HG03196 (cell line): ENCODE results near the gene FAM241B.

Source experiments
- ATAC-seq: cut with Tn5 transposase; IDR thresholded peaks from one replicate; pipeline ENCODE4 v1.9.1; 2021; ENCODE audit not compliant: unreplicated experiment

Gene FAM241B, protein sequence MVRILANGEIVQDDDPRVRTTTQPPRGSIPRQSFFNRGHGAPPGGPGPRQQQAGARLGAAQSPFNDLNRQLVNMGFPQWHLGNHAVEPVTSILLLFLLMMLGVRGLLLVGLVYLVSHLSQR

GRCh38 chr10:69629897-69630650 lies at the start of gene FAM241B:
FAM241B (plus strand) TSS chr10:69630247; CDS start chr10:69631744, 1,497 bp downstream.
- ATAC-seq = no peak

DNA sequence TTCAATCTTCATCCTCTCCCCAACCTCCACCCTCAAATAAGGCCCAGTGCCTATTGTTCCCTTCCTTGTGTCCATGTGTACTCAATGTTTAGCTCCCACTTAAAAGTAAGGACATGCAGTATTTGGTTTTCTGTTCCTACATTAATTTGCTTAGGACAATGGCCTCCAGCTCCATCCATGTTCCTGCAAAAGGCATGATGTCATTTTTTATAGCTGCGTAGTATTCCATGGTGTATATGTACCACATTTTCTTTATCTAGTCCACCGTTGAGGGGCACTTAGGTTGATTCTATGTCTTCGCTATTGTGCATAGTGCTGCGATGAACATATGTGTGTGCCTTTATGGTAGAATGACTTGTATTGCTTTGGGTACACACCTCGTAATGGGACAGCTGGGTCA lies 49.6 kb upstream of the FAM241B start:
- no peak for ATAC-seq

GRCh38 chr10:69583106-69583505 lies 46.9 kb upstream of the FAM241B start:
- no peak for ATAC-seq

DNA sequence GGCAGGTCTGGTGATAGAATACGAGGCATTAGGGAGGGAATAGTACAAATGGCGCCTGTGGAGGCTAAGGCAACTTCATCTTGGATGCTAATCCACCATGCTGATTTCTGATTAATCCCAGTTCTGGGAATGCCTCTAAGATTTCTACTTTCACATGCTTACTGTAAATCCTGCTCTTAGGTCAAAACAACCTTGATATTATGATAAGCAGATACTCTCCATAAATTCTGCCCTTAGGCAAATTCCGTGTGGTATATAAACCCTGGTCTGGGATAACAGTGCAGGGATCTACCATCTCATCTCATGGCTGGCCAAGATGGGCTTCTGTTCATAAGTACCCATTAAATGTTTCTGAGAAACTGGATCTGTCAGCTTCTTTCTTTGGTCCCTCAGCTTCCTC lies 45.4 kb upstream of the FAM241B start:
- ATAC-seq = no peak

DNA sequence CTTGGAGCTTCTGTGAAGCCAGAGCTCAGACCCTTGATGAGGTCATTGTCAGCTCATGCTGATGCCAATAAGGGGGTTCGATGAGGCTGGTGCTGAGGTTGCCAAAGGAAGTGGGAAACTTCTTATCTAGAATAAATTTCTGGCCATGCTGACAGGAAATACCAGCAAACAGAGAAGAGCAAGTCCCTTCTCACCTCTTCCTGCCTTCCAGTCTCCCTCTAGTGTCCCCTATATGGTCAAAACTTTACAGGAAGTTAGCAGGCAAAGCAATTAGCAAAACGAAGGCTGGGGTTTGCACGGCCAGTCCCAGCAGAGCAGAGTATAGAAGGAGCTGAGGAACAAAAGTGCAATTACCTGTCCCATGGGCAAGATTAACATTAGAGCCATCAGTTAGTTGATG lies 41.7 kb upstream of the FAM241B start:
- ATAC-seq = no peak

- ATAC-seq = no peak
Observed at GRCh38 chr10:69600761-69601330, 29.2 kb upstream of the FAM241B start.

- ATAC-seq = no peak
Observed at GRCh38 chr10:69609077-69609476, 21.0 kb upstream of the FAM241B start.

DNA sequence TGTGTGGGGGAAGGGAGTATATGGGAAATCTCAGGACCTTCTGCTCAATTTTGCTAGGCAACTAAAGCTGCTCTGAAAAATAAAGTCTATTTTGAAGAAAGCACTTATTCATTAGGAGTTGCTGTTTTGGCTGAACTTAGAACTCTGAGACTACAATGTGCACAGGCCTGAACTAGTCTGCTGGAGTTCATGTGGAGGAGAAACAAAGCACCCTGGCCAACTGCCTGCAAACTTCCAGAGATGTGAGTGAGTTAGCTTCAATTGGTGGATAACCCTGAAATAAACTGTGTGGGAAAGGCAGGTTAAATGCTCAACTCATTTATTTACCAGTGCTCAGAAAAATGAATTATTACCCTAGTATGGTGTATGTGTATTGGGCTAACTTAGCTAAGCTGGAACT lies 17.3 kb upstream of the FAM241B start:
- no peak for ATAC-seq

DNA sequence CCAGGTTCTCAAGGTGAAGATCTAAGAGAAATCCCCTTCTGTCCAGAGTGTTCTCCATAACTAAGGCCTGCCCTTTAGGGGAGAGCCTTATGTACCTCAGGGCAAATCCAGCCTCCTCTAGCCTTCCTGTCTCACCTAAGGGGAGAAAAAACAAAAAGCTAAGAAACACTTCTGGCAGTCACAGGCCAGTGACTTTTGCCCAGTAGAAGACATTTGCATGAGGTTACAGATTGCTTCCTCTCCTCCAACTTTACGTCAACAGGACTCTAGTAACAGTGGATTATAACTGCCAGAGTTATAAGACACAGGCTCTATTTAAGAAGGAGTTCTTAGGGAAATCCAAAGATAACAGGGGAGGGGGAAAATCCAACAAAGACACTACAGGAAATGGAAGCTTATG lies 15.9 kb upstream of the FAM241B start:
- ATAC-seq = no peak

GRCh38 chr10:69616358-69616757 lies 13.7 kb upstream of the FAM241B start:
- ATAC-seq = no peak

DNA sequence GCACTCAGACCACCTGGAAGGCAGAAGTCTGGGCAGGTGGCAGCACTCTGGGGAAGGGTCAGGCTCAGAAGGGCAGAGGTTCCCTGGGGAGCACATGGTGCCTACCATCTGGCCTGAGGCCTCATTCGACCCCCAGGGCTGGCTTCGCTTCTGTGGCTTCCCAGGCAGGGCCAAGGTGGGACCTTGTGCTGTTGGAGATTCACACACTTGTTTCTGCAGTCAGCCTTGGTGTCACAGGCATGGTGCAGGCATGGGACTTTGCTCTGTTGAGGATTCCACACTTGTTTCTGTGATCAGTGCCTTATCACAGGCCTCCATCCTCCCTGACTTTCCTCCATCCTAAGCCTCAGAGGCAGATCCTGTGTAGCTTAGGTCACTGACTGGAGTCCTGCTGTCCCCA lies 11.3 kb upstream of the FAM241B start:
- no peak for ATAC-seq

DNA sequence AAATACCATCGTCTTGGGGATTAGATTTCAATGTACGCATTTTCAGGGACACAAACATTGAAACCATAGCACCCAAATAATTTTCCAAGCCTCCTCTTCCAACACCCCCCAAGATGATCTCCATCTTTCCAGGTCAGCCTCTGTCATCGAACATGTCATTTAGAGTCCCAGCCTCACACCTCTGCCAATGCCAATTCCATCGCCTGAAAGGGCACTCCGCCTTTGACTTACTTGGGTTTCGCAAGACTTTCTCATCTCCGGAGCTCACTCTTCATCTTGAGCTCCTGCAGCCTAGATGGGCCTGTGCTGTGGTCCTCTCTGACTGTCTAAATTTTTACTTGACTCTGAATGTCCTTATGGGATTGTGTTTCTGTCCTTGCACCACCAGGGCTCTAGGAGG lies 10.4 kb upstream of the FAM241B start:
- ATAC-seq = no peak

GRCh38 chr10:69620625-69621024 lies 9.4 kb upstream of the FAM241B start:
- no peak for ATAC-seq

DNA sequence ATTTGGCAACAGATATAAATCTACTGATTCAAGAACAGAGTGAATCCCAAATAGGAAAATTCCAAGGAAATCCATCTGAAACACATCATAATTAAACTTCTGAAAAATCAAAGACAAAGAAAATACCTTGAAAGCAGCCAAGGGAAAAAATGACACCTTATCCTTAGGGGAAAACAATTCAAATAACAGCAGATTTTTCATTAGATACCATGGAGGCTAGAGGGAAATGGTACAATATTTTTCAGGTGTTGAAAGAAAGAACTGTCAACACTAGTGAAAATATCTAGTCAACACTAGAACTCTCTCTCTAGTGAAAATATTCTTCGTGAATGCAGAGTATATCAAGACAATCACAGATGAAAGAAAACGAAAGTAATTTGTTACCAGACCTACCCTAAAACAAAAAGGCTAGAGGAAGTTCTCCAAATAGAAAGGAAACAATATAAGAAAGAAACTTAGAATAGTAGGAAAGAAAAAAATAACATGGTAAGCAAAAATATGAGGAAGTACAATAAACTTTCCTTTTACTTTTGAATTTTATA lies 5.7 kb upstream of the FAM241B start:
- ATAC-seq = no peak

DNA sequence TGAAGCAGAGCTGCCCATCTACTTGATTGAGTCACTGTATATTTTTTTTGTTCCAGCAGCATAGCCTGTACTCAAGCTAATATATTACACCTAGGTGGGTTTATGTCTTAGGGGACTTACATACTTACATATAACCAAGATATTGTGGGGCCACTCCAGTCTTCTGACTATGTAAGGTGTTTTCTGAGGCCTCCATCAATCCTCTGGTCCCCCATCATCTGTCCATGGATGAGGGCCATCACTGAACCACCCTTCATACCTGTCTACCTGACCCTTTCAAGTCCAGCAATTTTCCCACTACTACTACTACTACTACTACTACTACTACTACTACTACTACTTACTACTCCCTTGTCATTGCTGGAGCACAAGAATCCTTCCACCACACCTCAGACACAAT lies 3.2 kb upstream of the FAM241B start:
- no peak for ATAC-seq

- ATAC-seq = no peak
Observed at GRCh38 chr10:69628891-69629290, 1.2 kb upstream of the FAM241B start.

DNA sequence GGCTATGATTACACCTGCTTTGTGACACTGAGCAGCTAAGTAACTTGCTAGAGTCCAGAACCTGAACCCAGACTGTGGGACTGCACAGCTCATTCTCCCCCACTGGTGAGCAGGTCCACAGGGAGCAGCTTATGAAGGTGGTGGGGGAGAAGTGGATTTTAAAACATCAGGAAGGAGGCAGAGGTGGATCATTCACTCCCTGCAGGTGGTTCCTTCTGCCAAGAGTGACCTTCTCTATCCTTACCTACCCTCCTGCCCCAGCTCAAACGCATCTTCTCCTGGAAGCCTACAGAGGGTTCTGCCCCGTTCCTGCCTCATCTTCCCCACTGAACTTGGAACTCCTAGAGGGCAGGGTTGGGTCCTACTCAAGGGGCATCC lies 539 bp upstream of the FAM241B start:
- no peak for ATAC-seq

GRCh38 chr10:69630651-69631400 lies 779 bp downstream of the FAM241B start:
- no peak for ATAC-seq

GRCh38 chr10:69631566-69631965 lies 1.5 kb downstream of the FAM241B start:
- no peak for ATAC-seq

- ATAC-seq = no peak
Observed at GRCh38 chr10:69632516-69633199, 2.6 kb downstream of the FAM241B start.
